Non-pigmented ciliary epithelial cell (primary cell): ENCODE measurements around the gene CD28.
"Not testable (repeated sequence)": the region's sequence is repeated elsewhere in the genome, so short reads cannot be mapped to it uniquely, and the experiment has no call there.

Source experiments
- DNase-seq: peaks from one replicate; pipeline ENCODE4 v3.0.0-alpha.2; 2010; ENCODE audit warnings: low read depth

The CD28 gene

GRCh38 chr2:203687165-203687564 lies 19.3 kb upstream of the CD28 start:
- DNase-seq, result no peak

GRCh38 chr2:203688798-203689197 lies 17.6 kb upstream of the CD28 start:
- DNase-seq, result no peak

GRCh38 chr2:203689426-203690116 lies 16.9 kb upstream of the CD28 start:
- no peak for DNase-seq

GRCh38 chr2:203690117-203690431 lies 16.4 kb upstream of the CD28 start:
- DNase-seq, result no peak

- DNase-seq, result no peak
Observed at GRCh38 chr2:203690441-203691047, 15.9 kb upstream of the CD28 start.

- DNase-seq, result no peak
Observed at GRCh38 chr2:203691149-203691548, 15.3 kb upstream of the CD28 start.

GRCh38 chr2:203692031-203692710 lies 14.3 kb upstream of the CD28 start:
- no peak for DNase-seq

- no peak for DNase-seq
Observed at GRCh38 chr2:203693242-203693879, 13.1 kb upstream of the CD28 start.

GRCh38 chr2:203694191-203694590 lies 12.2 kb upstream of the CD28 start:
- DNase-seq, result no peak

- no peak for DNase-seq
Observed at GRCh38 chr2:203697190-203697589, 9.2 kb upstream of the CD28 start.

GRCh38 chr2:203697763-203698162 lies 8.7 kb upstream of the CD28 start:
- not testable (repeated sequence) for DNase-seq

GRCh38 chr2:203698410-203698809 lies 8.0 kb upstream of the CD28 start:
- not testable (repeated sequence) for DNase-seq

- no peak for DNase-seq
Observed at GRCh38 chr2:203704430-203704829, 2.0 kb upstream of the CD28 start.

- no peak for DNase-seq
Observed at GRCh38 chr2:203705178-203705577, 1.3 kb upstream of the CD28 start.

- DNase-seq, result no peak
Observed at GRCh38 chr2:203707530-203707929, 1.1 kb downstream of the CD28 start.

GRCh38 chr2:203708846-203709396 lies 2.5 kb downstream of the CD28 start:
- no peak for DNase-seq

- DNase-seq, result no peak
Observed at GRCh38 chr2:203709416-203710040, 3.1 kb downstream of the CD28 start.

- DNase-seq, result no peak
Observed at GRCh38 chr2:203710226-203710625, 3.8 kb downstream of the CD28 start.

- no peak for DNase-seq
Observed at GRCh38 chr2:203710952-203711351, 4.5 kb downstream of the CD28 start.

GRCh38 chr2:203711399-203711798 lies 5.0 kb downstream of the CD28 start:
- no peak for DNase-seq

- no peak for DNase-seq
Observed at GRCh38 chr2:203713381-203713780, 6.9 kb downstream of the CD28 start.

GRCh38 chr2:203714112-203714511 lies 7.7 kb downstream of the CD28 start:
- no peak for DNase-seq
